Naive B cell (primary cell): ENCODE results near the gene ZNHIT6. TPM values are rescaled to one million over a fixed set of nuclear protein-coding genes. Genes with fewer than 3 reads are reported as not detected.
A peak's percentile ranks its signal among the peaks of the same experiment; 100 is the strongest.

ENCODE experiments used
- ATAC-seq, 2 donors: fragments of 150-1000 bp; cut with Tn5 transposase; 2 replicates each; pipeline ENCODE4 v1.10.0; 2021; ENCODE audit warnings: low read depth in 2 of 2, mild to moderate bottlenecking in 2 of 2, moderate library complexity in 2 of 2
- DNase-seq: peaks from one replicate; pipeline ENCODE4 v3.0.0; 2022
- H3K27ac Mint-ChIP-seq, 6 donors: one replicate each; pipeline ENCODE4 v1.8.0; 2020 to 2022; ENCODE audit warnings: mild to moderate bottlenecking in 6 of 6, mixed read lengths in 6 of 6, moderate library complexity in 5 of 6, inconsistent platforms in 2 of 6
- H3K27me3 Mint-ChIP-seq, 3 donors: one replicate each; pipeline ENCODE4 v1.8.0; 2021 to 2022; ENCODE audit warnings: mixed read lengths in 3 of 3, mild to moderate bottlenecking in 1 of 3
- H3K36me3 Mint-ChIP-seq, 2 donors: one replicate each; pipeline ENCODE4 v1.8.0; 2020 to 2022; ENCODE audit warnings: mixed read lengths in 2 of 2, inconsistent platforms in 1 of 2, mild to moderate bottlenecking in 1 of 2
- H3K4me1 Mint-ChIP-seq, 3 donors: one replicate each; pipeline ENCODE4 v1.8.0; 2020 to 2022; ENCODE audit warnings: mixed read lengths in 3 of 3, inconsistent platforms in 1 of 3, mild to moderate bottlenecking in 1 of 3, moderate library complexity in 1 of 3
- H3K4me3 Mint-ChIP-seq, 8 donors: one replicate each; pipeline ENCODE4 v1.8.0; 2020 to 2022; ENCODE audit warnings: mild to moderate bottlenecking in 8 of 8, mixed read lengths in 8 of 8, moderate library complexity in 8 of 8, inconsistent platforms in 2 of 8
- H3K9me3 Mint-ChIP-seq, 7 donors: one replicate each; pipeline ENCODE4 v1.8.0; 2020 to 2022; ENCODE audit warnings: mixed read lengths in 7 of 7, mild to moderate bottlenecking in 5 of 7, inconsistent platforms in 2 of 7, moderate library complexity in 1 of 7
- polyA plus RNA-seq, 6 donors: library from polyadenylated mRNA; unstranded; fragments of 300-500 nt; fragmentation: Illumina TruSeq; gene quantifications; one replicate each; pipeline ENCODE4 v1.2.3, GENCODE V29; 2021; ENCODE audit warnings: low read depth in 6 of 6

ZNHIT6 gene
- polyA plus RNA-seq, 6 donors from 2014 or later, result 9.4 to 26.5 (median 21.2) TPM

GRCh38 chr1:85626818-85627217 is 81.4 kb downstream of the ZNHIT6 start:
- Mint-ChIP-seq H3K36me3 (peaks cover 56 to 59% of the 10 kb centered on the region in 2 donors), H3K27ac (peak overlapping the region in 1 of 6 donors; percentile 44)
- ATAC-seq, result no peak

GRCh38 chr1:85624361-85624760 is 83.9 kb downstream of the ZNHIT6 start:
- H3K27ac Mint-ChIP-seq, result peak overlapping the region in 1 of 6 donors; percentile 8
- ATAC-seq, result no peak
- H3K4me3 Mint-ChIP-seq, result no peak overlapping the region
- H3K36me3 Mint-ChIP-seq, result peaks cover 72 to 76% of the 10 kb centered on the region in 2 donors
- H3K4me1 Mint-ChIP-seq, result peaks cover 0 to 5% (median 0%) of the 10 kb centered on the region in 3 donors
- no peak for DNase-seq
- peaks cover 19 to 44% (median 32%) of the 10 kb centered on the region in 7 donors for H3K9me3 Mint-ChIP-seq
- no peaks in the 10 kb centered on the region for H3K27me3 Mint-ChIP-seq

More at GRCh38 chr1:85626818-85627217, 81.4 kb downstream of the ZNHIT6 start:
- Mint-ChIP-seq H3K27me3 (no peaks in the 10 kb centered on the region), H3K4me1 (peaks cover 0 to 5% (median 0%) of the 10 kb centered on the region in 3 donors), H3K9me3 (peaks cover 10 to 27% (median 19%) of the 10 kb centered on the region in 7 donors), H3K4me3 (no peak overlapping the region)
- no peak for DNase-seq

GRCh38 chr1:85623061-85623471 is 85.2 kb downstream of the ZNHIT6 start:
- Mint-ChIP-seq H3K4me3 (peak overlapping the region in 1 of 8 donors; percentile 12), H3K4me1 (peaks cover 1 to 5% (median 4%) of the 10 kb centered on the region in 3 donors), H3K36me3 (peaks cover 67 to 70% of the 10 kb centered on the region in 2 donors), H3K27ac (no peak overlapping the region), H3K9me3 (peaks cover 20 to 44% (median 32%) of the 10 kb centered on the region in 7 donors), H3K27me3 (no peaks in the 10 kb centered on the region)
- no peak for DNase-seq
- ATAC-seq, result no peak

- H3K9me3 Mint-ChIP-seq, result peaks cover 13 to 44% (median 32%) of the 10 kb centered on the region in 7 donors
- H3K27ac Mint-ChIP-seq, result peak overlapping the region in 1 of 6 donors; percentile 76
- peaks cover 0 to 5% (median 0%) of the 10 kb centered on the region in 3 donors for H3K27me3 Mint-ChIP-seq
- peaks cover 0 to 11% (median 10%) of the 10 kb centered on the region in 3 donors for H3K4me1 Mint-ChIP-seq
- ATAC-seq (no peak), DNase-seq (no peak)
- H3K36me3 Mint-ChIP-seq, result peaks cover 53 to 61% of the 10 kb centered on the region in 2 donors
- H3K4me3 Mint-ChIP-seq, result no peak overlapping the region
Observed at GRCh38 chr1:85621430-85621829, 86.8 kb downstream of the ZNHIT6 start.

DNA sequence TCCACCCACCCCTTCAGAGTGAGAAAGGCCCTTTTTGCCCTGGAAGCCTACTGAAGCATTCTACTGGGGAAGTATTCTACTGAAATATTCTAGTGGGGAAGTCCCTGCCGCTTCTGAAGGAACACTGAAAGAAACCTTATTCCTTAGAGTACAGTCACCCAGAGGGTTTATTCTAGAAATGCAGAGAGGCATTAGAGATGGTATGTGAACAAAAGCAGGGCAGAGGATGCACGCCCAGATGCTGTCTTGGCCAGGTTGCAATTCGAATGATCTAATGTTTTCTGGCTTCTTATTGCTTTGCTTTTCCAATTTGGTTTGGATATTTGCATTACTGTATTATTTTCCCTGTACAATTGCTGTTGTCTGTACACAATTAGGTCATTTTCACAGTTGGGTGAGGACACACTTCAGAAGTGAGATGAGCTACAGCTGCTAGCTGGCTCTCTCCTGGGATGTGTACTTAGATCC is 90.6 kb downstream of the ZNHIT6 start:
- peaks cover 35 to 39% of the 10 kb centered on the region in 2 donors for H3K36me3 Mint-ChIP-seq
- peaks cover 0 to 11% (median 10%) of the 10 kb centered on the region in 3 donors for H3K4me1 Mint-ChIP-seq
- H3K4me3 Mint-ChIP-seq, result no peak overlapping the region
- ATAC-seq, result peak in 1 of 2 donors; percentile 37
- H3K27ac Mint-ChIP-seq, result no peak overlapping the region
- H3K9me3 Mint-ChIP-seq, result peaks cover 13 to 26% (median 21%) of the 10 kb centered on the region in 7 donors
- DNase-seq, result no peak
- H3K27me3 Mint-ChIP-seq, result peaks cover 0 to 7% (median 0%) of the 10 kb centered on the region in 3 donors

- no peak for DNase-seq
- H3K4me1 Mint-ChIP-seq, result peaks cover 0 to 11% (median 10%) of the 10 kb centered on the region in 3 donors
- peaks cover 28 to 30% of the 10 kb centered on the region in 2 donors for H3K36me3 Mint-ChIP-seq
- ATAC-seq, result no peak
- no peak overlapping the region for H3K4me3 Mint-ChIP-seq
- no peak overlapping the region for H3K27ac Mint-ChIP-seq
- peaks cover 5 to 17% (median 12%) of the 10 kb centered on the region in 7 donors for H3K9me3 Mint-ChIP-seq
- H3K27me3 Mint-ChIP-seq, result peaks cover 0 to 7% (median 0%) of the 10 kb centered on the region in 3 donors
Observed at GRCh38 chr1:85616736-85617135, 91.5 kb downstream of the ZNHIT6 start.

DNA sequence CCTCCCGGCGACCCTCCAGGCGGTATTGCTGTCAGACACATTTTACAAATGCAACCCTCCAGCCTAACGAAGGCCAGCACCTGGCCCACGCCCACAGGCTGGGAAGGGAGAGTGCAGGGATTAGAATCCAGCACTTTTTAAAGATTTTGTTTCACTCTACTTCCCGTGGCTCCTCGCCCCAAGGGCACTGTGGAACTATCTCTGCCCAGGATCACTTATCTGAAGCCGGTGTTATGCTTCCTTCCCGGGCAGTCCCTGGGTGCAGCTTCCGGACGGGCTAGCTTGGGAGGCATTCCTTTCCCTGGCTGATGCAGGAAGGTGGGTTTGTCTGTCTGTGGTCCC is 91.9 kb downstream of the ZNHIT6 start:
- H3K27ac Mint-ChIP-seq, result no peak overlapping the region
- peaks cover 0 to 7% (median 0%) of the 10 kb centered on the region in 3 donors for H3K27me3 Mint-ChIP-seq
- DNase-seq (no peak), ATAC-seq (no peak)
- peaks cover 24 to 26% of the 10 kb centered on the region in 2 donors for H3K36me3 Mint-ChIP-seq
- no peak overlapping the region for H3K4me3 Mint-ChIP-seq
- H3K9me3 Mint-ChIP-seq, result peaks cover 2 to 13% (median 10%) of the 10 kb centered on the region in 7 donors
- peaks cover 0 to 11% (median 10%) of the 10 kb centered on the region in 3 donors for H3K4me1 Mint-ChIP-seq

DNA sequence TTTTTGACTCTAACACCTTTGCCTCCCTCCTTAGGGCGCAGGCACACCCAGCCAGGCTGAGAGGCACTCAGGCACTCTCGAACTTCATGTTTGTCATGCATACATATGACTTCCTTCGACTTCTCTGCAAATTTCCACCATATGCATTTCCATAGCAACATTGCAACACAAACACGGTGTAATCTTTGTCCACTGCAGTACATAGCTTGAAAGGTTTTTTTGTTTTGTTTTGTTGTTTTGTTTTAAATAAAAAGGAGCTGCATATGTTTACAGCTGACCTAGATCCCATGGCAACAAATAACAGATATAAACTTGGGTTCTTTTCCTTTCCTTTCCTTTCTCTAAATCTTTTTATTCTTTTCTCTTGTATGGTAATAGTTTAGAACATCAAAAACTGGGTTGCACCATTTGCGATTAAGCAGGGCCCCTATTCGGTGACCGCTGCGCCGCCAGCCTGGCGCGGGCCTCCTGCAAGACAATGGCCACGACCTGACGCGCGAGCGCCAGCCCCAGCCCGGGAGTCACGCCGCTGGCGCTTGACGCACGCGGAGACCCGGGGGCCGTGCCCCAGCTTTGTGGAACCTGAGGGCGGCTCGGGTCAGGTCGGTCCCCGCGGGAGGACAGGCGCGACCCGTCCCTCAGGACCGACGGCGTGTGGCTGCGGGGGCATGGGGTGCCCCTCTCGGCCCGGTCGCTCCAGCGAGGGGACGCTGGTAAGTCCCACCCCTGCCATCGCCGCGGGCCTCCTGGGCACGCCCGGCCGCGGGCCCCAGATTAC is 92.5 kb downstream of the ZNHIT6 start:
- no peak for ATAC-seq
- no peak overlapping the region for H3K4me3 Mint-ChIP-seq
- peaks cover 0 to 11% (median 10%) of the 10 kb centered on the region in 3 donors for H3K4me1 Mint-ChIP-seq
- peaks cover 18 to 20% of the 10 kb centered on the region in 2 donors for H3K36me3 Mint-ChIP-seq
- H3K27me3 Mint-ChIP-seq, result peaks cover 0 to 7% (median 0%) of the 10 kb centered on the region in 3 donors
- no peak for DNase-seq
- peaks cover 0 to 8% (median 5%) of the 10 kb centered on the region in 7 donors for H3K9me3 Mint-ChIP-seq
- H3K27ac Mint-ChIP-seq, result no peak overlapping the region

DNA sequence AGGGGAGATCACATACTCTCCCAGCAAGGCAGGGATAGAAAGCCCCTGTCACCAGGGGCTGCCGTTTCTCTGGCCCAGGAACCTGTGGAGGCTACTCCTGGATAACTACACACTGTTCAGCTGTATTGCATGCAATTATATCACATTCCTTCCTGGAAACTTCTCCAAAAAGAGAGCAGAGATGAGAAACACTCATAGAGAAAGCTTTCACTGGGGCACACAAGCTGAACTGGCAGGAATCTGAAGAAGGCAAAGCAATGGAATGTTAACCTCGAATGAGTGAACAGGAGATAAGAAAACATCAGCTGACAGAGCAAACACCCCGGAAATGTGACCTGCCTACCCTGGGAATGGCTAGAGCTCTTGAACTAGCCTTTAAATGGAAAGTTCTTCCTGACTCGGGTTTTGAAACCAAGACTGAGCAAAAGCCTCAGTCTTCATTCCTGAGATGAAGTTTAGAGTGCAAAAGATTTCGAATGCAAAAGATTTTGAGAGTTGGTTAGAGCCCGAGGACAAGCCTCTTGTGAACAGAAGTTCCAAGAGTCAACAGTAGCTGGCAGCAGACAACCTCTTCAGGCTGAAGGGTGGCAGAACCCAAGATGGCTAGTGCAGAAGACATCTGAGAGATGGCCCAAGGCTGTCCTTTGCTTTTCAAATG is 95.4 kb downstream of the ZNHIT6 start:
- H3K27ac Mint-ChIP-seq, result peak overlapping the region in 1 of 6 donors; percentile 32
- no peak for ATAC-seq
- peaks cover 0 to 7% (median 0%) of the 10 kb centered on the region in 3 donors for H3K27me3 Mint-ChIP-seq

DNA sequence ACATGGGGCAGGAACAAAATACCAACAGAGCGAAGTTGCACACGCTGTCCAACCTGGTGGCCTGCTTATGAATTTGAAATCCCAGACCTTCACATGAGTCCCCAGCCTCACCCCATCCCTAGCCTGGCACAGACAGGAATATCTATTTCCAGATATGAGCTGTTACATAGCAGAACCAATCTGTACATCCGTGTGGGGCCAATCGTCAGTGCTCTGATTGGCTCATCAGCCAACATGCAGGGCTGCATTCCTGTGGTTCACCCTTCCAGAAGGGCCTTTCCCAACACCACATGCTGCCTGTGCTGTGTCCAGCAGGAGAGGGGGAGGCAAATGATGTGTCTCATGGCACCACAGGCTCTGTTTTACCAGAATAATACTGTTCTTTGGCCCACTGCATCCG is 96.4 kb downstream of the ZNHIT6 start:
- peaks cover 0 to 3% (median 0%) of the 10 kb centered on the region in 7 donors for H3K9me3 Mint-ChIP-seq
- no peaks in the 10 kb centered on the region for H3K4me1 Mint-ChIP-seq
- H3K27ac Mint-ChIP-seq, result no peak overlapping the region
- DNase-seq (no peak), ATAC-seq (no peak)
- peaks cover 0 to 6% (median 0%) of the 10 kb centered on the region in 3 donors for H3K27me3 Mint-ChIP-seq
- H3K36me3 Mint-ChIP-seq, result peaks cover 6% of the 10 kb centered on the region in 2 donors
- H3K4me3 Mint-ChIP-seq, result no peak overlapping the region

More for the DNA sequence above, 95.4 kb downstream of the ZNHIT6 start:
- Mint-ChIP-seq H3K9me3 (peaks cover 0 to 3% (median 0%) of the 10 kb centered on the region in 7 donors), H3K36me3 (peaks cover 6 to 7% of the 10 kb centered on the region in 2 donors), H3K4me3 (no peak overlapping the region), H3K4me1 (peaks cover 0 to 7% (median 5%) of the 10 kb centered on the region in 3 donors)
- DNase-seq, result no peak

- Mint-ChIP-seq H3K9me3 (peaks cover 0 to 2% (median 0%) of the 10 kb centered on the region in 7 donors), H3K27me3 (peaks cover 0 to 2% (median 0%) of the 10 kb centered on the region in 3 donors), H3K4me3 (no peak overlapping the region), H3K36me3 (peaks cover 2 to 6% of the 10 kb centered on the region in 2 donors), H3K4me1 (no peaks in the 10 kb centered on the region), H3K27ac (peak overlapping the region in 1 of 6 donors; percentile 12)
- DNase-seq (no peak), ATAC-seq (no peak)
Observed at GRCh38 chr1:85611425-85611824, 96.8 kb downstream of the ZNHIT6 start.

DNA sequence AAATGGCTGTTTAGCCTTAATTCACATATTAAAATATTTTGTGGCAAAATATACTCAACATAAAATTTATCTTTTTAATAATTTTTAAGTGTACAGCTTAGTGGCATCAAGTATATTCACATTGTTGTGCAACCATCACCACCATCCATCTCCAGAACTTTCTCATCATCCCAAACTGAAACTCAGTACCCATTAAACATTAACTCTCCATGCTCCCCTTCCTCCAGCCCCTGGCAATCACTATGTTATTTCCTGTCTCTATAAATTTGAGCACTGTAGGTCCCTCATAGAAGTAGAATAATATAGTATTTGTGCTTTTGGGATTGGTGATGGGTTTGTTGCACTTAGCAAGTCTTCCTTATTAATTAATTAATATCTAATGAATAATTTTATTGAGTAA is 98.3 kb downstream of the ZNHIT6 start:
- H3K9me3 Mint-ChIP-seq, result no peaks in the 10 kb centered on the region
- no peak for ATAC-seq
- H3K27me3 Mint-ChIP-seq, result no peaks in the 10 kb centered on the region
- no peak overlapping the region for H3K4me3 Mint-ChIP-seq
- no peak overlapping the region for H3K27ac Mint-ChIP-seq
- H3K36me3 Mint-ChIP-seq, result peaks cover 0 to 6% of the 10 kb centered on the region in 2 donors
- DNase-seq, result no peak
- peaks cover 0 to 4% (median 0%) of the 10 kb centered on the region in 3 donors for H3K4me1 Mint-ChIP-seq

GRCh38 chr1:85608851-85609250 is 99.4 kb downstream of the ZNHIT6 start:
- H3K27me3 Mint-ChIP-seq, result no peaks in the 10 kb centered on the region
- peaks cover 0 to 4% (median 0%) of the 10 kb centered on the region in 3 donors for H3K4me1 Mint-ChIP-seq
- peaks cover 0 to 6% of the 10 kb centered on the region in 2 donors for H3K36me3 Mint-ChIP-seq
- no peak overlapping the region for H3K4me3 Mint-ChIP-seq
- no peak for ATAC-seq
- no peaks in the 10 kb centered on the region for H3K9me3 Mint-ChIP-seq
- no peak for DNase-seq
- H3K27ac Mint-ChIP-seq, result no peak overlapping the region
